Mesendoderm (in vitro differentiated cells): Measurements from ENCODE around the gene FTSJ3.

Source experiments
- DNase-seq: peaks from one replicate; pipeline ENCODE4 v3.0.0; 2013
- H2AK5ac ChIP-seq: 2 replicates; pipeline ENCODE4 v1.6.1; 2013; ENCODE audit warnings: low read length, inconsistent platforms
- H2BK120ac ChIP-seq: 2 replicates; pipeline ENCODE4 v1.6.1; 2013; ENCODE audit warnings: low read depth, mild to moderate bottlenecking, low read length, moderate library complexity, mixed read lengths
- H2BK15ac ChIP-seq: replicated peaks from 2 replicates; pipeline ENCODE4 v1.6.1; 2013; ENCODE audit warnings: low read depth, mild to moderate bottlenecking, moderate library complexity
- H2BK5ac ChIP-seq: 2 replicates; pipeline ENCODE4 v1.6.1; 2013; ENCODE audit warnings: low read length, inconsistent platforms
- H3K18ac ChIP-seq: 2 replicates; pipeline ENCODE4 v1.6.1; 2013; ENCODE audit warnings: mild to moderate bottlenecking, low read length, mixed read lengths
- H3K23ac ChIP-seq: one replicate; pipeline ENCODE4 v1.6.1; 2013; ENCODE audit warnings: low read length
- H3K27ac ChIP-seq: 2 replicates; pipeline ENCODE4 v1.5.1; 2013; ENCODE audit warnings: low read depth, mild to moderate bottlenecking, inconsistent platforms, low read length, moderate library complexity
- H3K27me3 ChIP-seq: 2 replicates; pipeline ENCODE4 v1.6.1; 2013; ENCODE audit warnings: low read length, control low read depth, mild to moderate bottlenecking, inconsistent platforms; ENCODE audit not compliant: insufficient read depth, poor library complexity
- H3K36me3 ChIP-seq: 2 replicates; pipeline ENCODE4 v1.6.1; 2013; ENCODE audit warnings: low read length, inconsistent platforms; ENCODE audit not compliant: control insufficient read depth, insufficient read depth
- H3K4ac ChIP-seq: one replicate; pipeline ENCODE4 v1.6.1; 2013; ENCODE audit warnings: low read depth, mild to moderate bottlenecking, low read length, moderate library complexity
- H3K4me1 ChIP-seq: 2 replicates; pipeline ENCODE4 v1.6.1; 2013; ENCODE audit warnings: low read depth, low read length, inconsistent platforms; ENCODE audit not compliant: control insufficient read depth
- H3K4me2 ChIP-seq: 2 replicates; pipeline ENCODE4 v1.6.1; 2013; ENCODE audit warnings: low read length
- H3K4me3 ChIP-seq: 2 replicates; pipeline ENCODE4 v1.5.1; 2013; ENCODE audit warnings: mild to moderate bottlenecking, low read length
- H3K56ac ChIP-seq: one replicate; pipeline ENCODE4 v1.6.1; 2013; ENCODE audit warnings: low read length
- H3K79me1 ChIP-seq: 2 replicates; pipeline ENCODE4 v1.6.1; 2013; ENCODE audit warnings: low read length, inconsistent platforms
- H3K79me2 ChIP-seq: 2 replicates; pipeline ENCODE4 v1.6.1; 2013; ENCODE audit warnings: mild to moderate bottlenecking, low read length; ENCODE audit not compliant: control insufficient read depth, insufficient read depth
- H3K9ac ChIP-seq: 2 replicates; pipeline ENCODE4 v1.6.1; 2013; ENCODE audit warnings: low read length, inconsistent platforms
- H4K5ac ChIP-seq: one replicate; pipeline ENCODE4 v1.6.1; 2013; ENCODE audit warnings: low read length
- H4K8ac ChIP-seq: one replicate; pipeline ENCODE4 v1.6.1; 2013; ENCODE audit warnings: low read depth, mild to moderate bottlenecking, control low read depth, low read length, moderate library complexity
- WGBS: extraction: QIAGEN DNeasy Blood & Tissue Kit; methylation state at CpG from one replicate; pipeline ENCODE4 v1.1.7; 2013; ENCODE audit warnings: low lambda C conversion rate, missing lambda C conversion rate; ENCODE audit not compliant: insufficient coverage; ENCODE audit errors: extremely low coverage; 5-methylcytosine and 5-hydroxymethylcytosine counted together

FTSJ3 gene

DNA sequence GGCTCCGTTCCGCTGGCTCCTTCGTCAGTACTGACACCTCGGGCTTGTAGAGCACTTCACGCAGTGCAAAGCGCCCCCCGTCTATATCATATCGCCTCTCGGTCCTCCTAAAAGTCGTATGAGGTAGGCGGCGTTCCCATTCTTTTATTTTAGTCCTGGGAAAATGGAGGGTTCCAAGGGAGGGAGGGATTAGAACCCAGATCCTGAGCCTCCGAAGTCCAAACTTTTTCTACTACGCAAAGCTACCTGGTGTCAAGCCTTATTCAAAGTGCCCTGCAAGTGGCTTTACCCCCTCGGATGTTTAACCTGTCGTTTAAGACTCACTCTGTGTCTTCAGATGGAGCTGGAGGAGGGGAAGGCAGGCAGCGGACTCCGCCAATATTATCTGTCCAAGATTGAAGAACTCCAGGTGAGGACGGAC lies 348 bp upstream of the FTSJ3 start:
- no peaks in the 10 kb centered on the region for H3K27me3 ChIP-seq
- no peak overlapping the region for H2BK15ac ChIP-seq
- peak overlapping the region; percentile 4 for H3K27ac ChIP-seq
- H3K79me1 ChIP-seq, result peaks cover 24% of the 10 kb centered on the region
- H3K4ac ChIP-seq, result peak overlapping the region; percentile 73
- peaks cover 23% of the 10 kb centered on the region for H3K36me3 ChIP-seq
- H3K56ac ChIP-seq, result peak overlapping the region; percentile 98
- no peak for DNase-seq
- WGBS, result no CpG with 5 or more reads among the region's 19 CpGs
- H2BK5ac ChIP-seq, result peak overlapping the region; percentile 57
- no peak overlapping the region for H4K8ac ChIP-seq
- H3K4me3 ChIP-seq, result peak overlapping the region; percentile 94
- peak overlapping the region; percentile 83 for H3K23ac ChIP-seq
- H4K5ac ChIP-seq, result no peak overlapping the region
- no peaks in the 10 kb centered on the region for H3K4me1 ChIP-seq
- H3K79me2 ChIP-seq, result peaks cover 34% of the 10 kb centered on the region
- peak overlapping the region; percentile 95 for H3K9ac ChIP-seq
- no peak overlapping the region for H2AK5ac ChIP-seq
- peak overlapping the region; percentile 65 for H3K4me2 ChIP-seq
- H2BK120ac ChIP-seq, result no peak overlapping the region
- peak overlapping the region; percentile 11 for H3K18ac ChIP-seq

DNA sequence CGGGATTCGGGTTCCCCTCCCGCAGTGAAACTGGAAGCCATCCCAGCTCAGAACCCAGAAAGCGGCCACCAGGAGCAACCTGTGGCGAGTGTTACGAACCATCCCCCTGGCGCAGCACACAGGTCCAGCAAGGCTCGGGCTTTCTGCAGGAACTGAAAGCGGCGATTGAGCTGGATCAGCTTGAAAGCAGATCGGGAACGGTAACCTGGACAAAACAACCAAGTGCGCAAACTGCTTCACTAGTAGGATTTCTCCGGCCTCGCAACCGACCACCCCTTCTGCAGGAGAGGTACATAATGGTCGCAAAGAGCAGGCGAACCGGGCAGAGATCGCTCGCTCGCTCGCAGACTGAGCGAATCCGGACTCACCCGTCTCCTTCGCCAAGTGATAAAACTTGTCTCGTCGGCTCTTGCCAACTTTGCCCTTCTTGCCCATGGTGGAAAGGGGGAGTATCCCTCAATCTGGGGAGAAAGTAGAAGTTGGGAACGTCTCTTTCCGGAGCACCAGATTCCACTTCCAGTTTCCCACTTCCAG lies 928 bp downstream of the FTSJ3 start:
- H4K5ac ChIP-seq, result no peak overlapping the region
- no peaks in the 10 kb centered on the region for H3K4me1 ChIP-seq
- no peak overlapping the region for H4K8ac ChIP-seq
- no peak overlapping the region for H2BK15ac ChIP-seq
- H2BK5ac ChIP-seq, result no peak overlapping the region
- no peak overlapping the region for H3K4ac ChIP-seq
- no peaks in the 10 kb centered on the region for H3K27me3 ChIP-seq
- no peak overlapping the region for H2BK120ac ChIP-seq
- H3K4me3 ChIP-seq, result peak overlapping the region; percentile 92
- H3K23ac ChIP-seq, result peak overlapping the region; percentile 20
- H3K27ac ChIP-seq, result peak overlapping the region; percentile 10
- WGBS, result no CpG with 5 or more reads among the region's 31 CpGs
- no peak overlapping the region for H3K18ac ChIP-seq
- H3K79me1 ChIP-seq, result peaks cover 24% of the 10 kb centered on the region
- H2AK5ac ChIP-seq, result no peak overlapping the region
- H3K79me2 ChIP-seq, result peaks cover 34% of the 10 kb centered on the region
- DNase-seq, result peak; percentile 67
- peak overlapping the region; percentile 96 for H3K56ac ChIP-seq
- peaks cover 28% of the 10 kb centered on the region for H3K36me3 ChIP-seq
- peak overlapping the region; percentile 54 for H3K4me2 ChIP-seq
- peak overlapping the region; percentile 95 for H3K9ac ChIP-seq

DNA sequence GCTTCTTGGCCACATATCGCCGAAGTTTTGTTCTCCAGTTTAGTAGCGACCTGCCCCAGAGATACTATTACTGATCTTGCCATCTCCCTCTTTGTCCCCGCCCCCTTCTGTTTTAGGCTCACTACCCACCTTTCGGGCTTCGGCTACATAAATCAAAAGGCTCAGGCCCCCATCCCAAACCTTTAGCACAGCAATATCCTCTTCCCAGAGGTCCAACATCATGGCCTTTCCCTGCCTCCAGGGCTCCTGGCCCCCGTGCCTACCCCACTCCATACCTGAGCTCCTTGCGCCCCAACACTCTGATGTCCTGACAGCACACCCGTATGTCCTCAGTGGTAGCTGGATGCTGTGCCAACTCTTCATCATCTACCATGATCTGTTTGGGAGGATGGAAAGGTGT lies 3.1 kb downstream of the FTSJ3 start:
- no peak overlapping the region for H3K4me3 ChIP-seq
- H3K9ac ChIP-seq, result no peak overlapping the region
- no peak overlapping the region for H3K4me2 ChIP-seq
- H3K18ac ChIP-seq, result no peak overlapping the region
- WGBS, result no CpG with 5 or more reads among the region's 9 CpGs
- peaks cover 26% of the 10 kb centered on the region for H3K36me3 ChIP-seq
- H3K79me1 ChIP-seq, result peaks cover 19% of the 10 kb centered on the region
- H4K5ac ChIP-seq, result no peak overlapping the region
- H2BK120ac ChIP-seq, result no peak overlapping the region
- H3K23ac ChIP-seq, result no peak overlapping the region
- no peak for DNase-seq
- H4K8ac ChIP-seq, result no peak overlapping the region
- no peaks in the 10 kb centered on the region for H3K27me3 ChIP-seq
- H2BK5ac ChIP-seq, result no peak overlapping the region
- H2BK15ac ChIP-seq, result no peak overlapping the region
- H3K4ac ChIP-seq, result no peak overlapping the region
- H3K79me2 ChIP-seq, result peaks cover 33% of the 10 kb centered on the region
- H3K4me1 ChIP-seq, result no peaks in the 10 kb centered on the region
- H2AK5ac ChIP-seq, result no peak overlapping the region
- no peak overlapping the region for H3K27ac ChIP-seq
- no peak overlapping the region for H3K56ac ChIP-seq

DNA sequence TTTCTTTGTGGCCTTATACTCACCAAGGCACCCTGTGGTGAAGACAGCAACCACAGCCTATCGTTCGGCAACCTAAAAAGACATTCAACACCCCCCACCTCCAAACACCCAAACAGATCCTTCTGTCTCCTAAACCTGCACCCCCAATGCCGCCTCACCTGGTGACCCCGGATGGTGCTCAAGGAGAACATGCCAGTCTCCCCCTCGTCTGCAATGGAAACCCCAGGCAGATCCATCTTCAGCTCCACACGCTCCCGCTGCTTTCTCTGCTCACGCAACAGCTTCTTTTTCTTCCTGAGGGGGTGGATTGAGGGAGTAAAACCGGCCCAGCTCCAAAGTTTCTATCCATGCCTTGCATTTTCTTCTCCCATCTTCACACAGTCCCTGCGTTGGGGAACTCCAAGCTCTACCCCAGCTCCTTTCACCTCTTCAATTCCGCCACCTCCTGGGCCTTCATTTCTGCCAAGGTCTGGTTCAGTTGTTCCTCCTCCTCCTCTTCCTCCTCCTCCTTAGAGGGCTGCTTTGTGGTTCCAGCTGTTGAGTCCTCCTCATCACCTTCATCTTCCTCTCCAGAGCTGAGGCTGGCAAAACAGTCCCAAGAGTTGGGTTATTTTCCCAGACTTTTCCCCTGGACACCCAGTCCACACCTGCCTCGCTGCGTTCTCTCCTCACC lies 3.7 kb downstream of the FTSJ3 start:
- H3K23ac ChIP-seq, result no peak overlapping the region
- no peaks in the 10 kb centered on the region for H3K27me3 ChIP-seq
- H2AK5ac ChIP-seq, result no peak overlapping the region
- peaks cover 28% of the 10 kb centered on the region for H3K36me3 ChIP-seq
- no peak overlapping the region for H2BK5ac ChIP-seq
- H3K27ac ChIP-seq, result no peak overlapping the region
- H4K5ac ChIP-seq, result no peak overlapping the region
- H2BK15ac ChIP-seq, result no peak overlapping the region
- no peaks in the 10 kb centered on the region for H3K4me1 ChIP-seq
- no peak overlapping the region for H3K9ac ChIP-seq
- peaks cover 29% of the 10 kb centered on the region for H3K79me2 ChIP-seq
- H3K18ac ChIP-seq, result no peak overlapping the region
- DNase-seq, result no peak
- H4K8ac ChIP-seq, result no peak overlapping the region
- peaks cover 17% of the 10 kb centered on the region for H3K79me1 ChIP-seq
- no peak overlapping the region for H2BK120ac ChIP-seq
- H3K4me2 ChIP-seq, result no peak overlapping the region
- no peak overlapping the region for H3K4me3 ChIP-seq
- H3K56ac ChIP-seq, result no peak overlapping the region
- no CpG with 5 or more reads among the region's 13 CpGs for WGBS
- no peak overlapping the region for H3K4ac ChIP-seq

DNA sequence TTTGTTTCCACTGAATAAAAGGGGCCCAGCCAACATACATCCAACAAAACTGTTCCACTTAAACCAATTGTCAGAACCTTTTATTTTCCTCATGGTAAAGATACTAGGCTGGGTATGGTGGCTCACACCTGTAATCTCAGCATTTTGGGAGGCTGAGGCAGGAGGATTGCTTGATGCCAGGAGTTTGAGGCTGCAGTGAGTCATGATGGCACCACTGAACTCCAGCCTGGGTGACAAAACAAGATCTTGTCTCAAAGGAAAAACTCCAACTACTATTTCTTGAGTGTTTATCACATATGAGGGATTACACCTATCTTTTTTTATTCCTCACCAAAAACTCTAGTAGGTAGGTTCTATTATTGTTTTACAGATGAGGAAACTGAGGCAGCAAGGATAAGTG lies 4.9 kb downstream of the FTSJ3 start:
- no peak overlapping the region for H2BK5ac ChIP-seq
- no peak overlapping the region for H2AK5ac ChIP-seq
- no peak overlapping the region for H4K5ac ChIP-seq
- H3K56ac ChIP-seq, result no peak overlapping the region
- no peaks in the 10 kb centered on the region for H3K27me3 ChIP-seq
- H3K79me1 ChIP-seq, result peaks cover 11% of the 10 kb centered on the region
- no peak overlapping the region for H3K4me2 ChIP-seq
- peaks cover 36% of the 10 kb centered on the region for H3K36me3 ChIP-seq
- no peak overlapping the region for H3K4me3 ChIP-seq
- H3K9ac ChIP-seq, result no peak overlapping the region
- DNase-seq, result no peak
- no peak overlapping the region for H3K23ac ChIP-seq
- no peak overlapping the region for H3K18ac ChIP-seq
- H3K27ac ChIP-seq, result no peak overlapping the region
- no peak overlapping the region for H2BK15ac ChIP-seq
- H3K79me2 ChIP-seq, result peaks cover 16% of the 10 kb centered on the region
- H4K8ac ChIP-seq, result no peak overlapping the region
- no peak overlapping the region for H3K4ac ChIP-seq
- H2BK120ac ChIP-seq, result no peak overlapping the region
- H3K4me1 ChIP-seq, result no peaks in the 10 kb centered on the region

DNA sequence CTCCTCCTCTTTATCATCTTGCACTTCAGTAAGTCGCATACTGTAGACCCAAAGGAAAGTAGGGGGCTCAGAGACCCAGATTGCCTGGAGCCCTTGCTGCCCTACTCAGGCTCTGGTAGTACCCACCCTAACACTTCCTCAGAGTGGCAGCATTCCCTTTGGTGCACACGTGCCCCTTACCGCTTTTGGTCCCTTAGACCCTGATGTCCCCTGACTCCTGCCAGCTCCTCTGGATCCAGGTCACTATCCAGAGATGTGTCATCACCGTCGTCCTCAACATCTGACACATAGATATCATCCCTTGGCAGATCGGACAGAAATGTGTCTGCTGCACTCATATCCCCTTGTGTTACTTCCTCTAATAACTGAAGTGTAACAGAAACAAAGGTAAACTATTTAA lies 5.7 kb downstream of the FTSJ3 start:
- Histone ChIP-seq H2BK120ac (no peak overlapping the region), H3K4me2 (no peak overlapping the region), H3K27ac (no peak overlapping the region), H2AK5ac (no peak overlapping the region), H3K4me1 (no peaks in the 10 kb centered on the region), H2BK5ac (no peak overlapping the region), H3K18ac (no peak overlapping the region), H3K56ac (no peak overlapping the region), H4K8ac (no peak overlapping the region), H4K5ac (no peak overlapping the region), H3K23ac (no peak overlapping the region), H3K36me3 (peaks cover 42% of the 10 kb centered on the region), H3K4ac (no peak overlapping the region), H3K79me1 (peaks cover 12% of the 10 kb centered on the region), H3K27me3 (no peaks in the 10 kb centered on the region), H3K4me3 (no peak overlapping the region), H2BK15ac (no peak overlapping the region), H3K9ac (no peak overlapping the region), H3K79me2 (peaks cover 15% of the 10 kb centered on the region)
- DNase-seq, result no peak
- no CpG with 5 or more reads among the region's 6 CpGs for WGBS
